ENCODE results near the gene SLC6A13. TPM values are rescaled to one million over a fixed set of nuclear protein-coding genes. Genes with fewer than 3 reads are reported as not detected.
"Not testable (repeated sequence)": the region's sequence is repeated elsewhere in the genome, so short reads cannot be mapped to it uniquely, and the experiment has no call there.

SLC6A13 gene
- total and polyA plus RNA-seq, 12 donors, result 0.87 to 6.1 (median 3.2) TPM

- DNase-seq; H3K4me3 ChIP-seq; intact Hi-C loops (cut with DNase I); H3K4me1 ChIP-seq; H3K27ac ChIP-seq; ATAC-seq; H3K27me3 ChIP-seq: not testable (repeated sequence)
- H3K9me3 ChIP-seq, result peaks cover 0 to 36% (median 7%) of the 10 kb centered on the region in 11 donors
- peaks cover 0 to 92% (median 39%) of the 10 kb centered on the region in 9 donors for H3K36me3 ChIP-seq
- WGBS, 2 donors, result 84 to 86% methylated on average over 8 of the region's 8 CpGs
These were observed 35.4 kb upstream of the SLC6A13 start for GRCh38 chr12:298059-298458.

- Histone ChIP-seq H3K4me3 (no peak overlapping the region), H3K36me3 (peaks cover 0 to 100% (median 41%) of the 10 kb centered on the region in 9 donors)
- TF ChIP-seq, protein P1, sequence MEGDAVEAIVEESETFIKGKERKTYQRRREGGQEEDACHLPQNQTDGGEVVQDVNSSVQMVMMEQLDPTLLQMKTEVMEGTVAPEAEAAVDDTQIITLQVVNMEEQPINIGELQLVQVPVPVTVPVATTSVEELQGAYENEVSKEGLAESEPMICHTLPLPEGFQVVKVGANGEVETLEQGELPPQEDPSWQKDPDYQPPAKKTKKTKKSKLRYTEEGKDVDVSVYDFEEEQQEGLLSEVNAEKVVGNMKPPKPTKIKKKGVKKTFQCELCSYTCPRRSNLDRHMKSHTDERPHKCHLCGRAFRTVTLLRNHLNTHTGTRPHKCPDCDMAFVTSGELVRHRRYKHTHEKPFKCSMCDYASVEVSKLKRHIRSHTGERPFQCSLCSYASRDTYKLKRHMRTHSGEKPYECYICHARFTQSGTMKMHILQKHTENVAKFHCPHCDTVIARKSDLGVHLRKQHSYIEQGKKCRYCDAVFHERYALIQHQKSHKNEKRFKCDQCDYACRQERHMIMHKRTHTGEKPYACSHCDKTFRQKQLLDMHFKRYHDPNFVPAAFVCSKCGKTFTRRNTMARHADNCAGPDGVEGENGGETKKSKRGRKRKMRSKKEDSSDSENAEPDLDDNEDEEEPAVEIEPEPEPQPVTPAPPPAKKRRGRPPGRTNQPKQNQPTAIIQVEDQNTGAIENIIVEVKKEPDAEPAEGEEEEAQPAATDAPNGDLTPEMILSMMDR (IDR thresholded peaks at IDR 0.05), result no peak
These were observed 32.5 kb upstream of the SLC6A13 start for GRCh38 chr12:295132-295531.

DNA sequence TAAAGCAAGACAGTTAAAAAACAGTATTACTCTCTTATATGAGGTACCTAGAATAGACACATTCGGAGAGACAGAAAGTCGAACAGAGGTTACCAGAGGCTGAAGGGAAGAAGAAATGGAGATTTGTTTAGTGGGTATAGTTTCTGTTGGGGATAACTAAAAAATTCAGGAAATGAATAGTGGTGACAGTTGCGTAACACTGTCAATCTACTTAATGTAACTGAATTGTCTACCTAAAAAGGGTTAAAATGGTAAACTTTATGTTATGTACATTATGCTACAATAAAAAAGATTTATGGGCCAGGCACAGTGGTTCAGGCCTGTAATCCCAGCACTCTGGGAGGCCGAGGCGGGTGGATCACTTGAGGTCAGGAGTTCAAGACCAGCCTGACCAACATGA is 30.6 kb upstream of the SLC6A13 start:
- Histone ChIP-seq H3K27me3 (no peaks in the 10 kb centered on the region), H3K4me1 (peaks cover 0 to 10% (median 6%) of the 10 kb centered on the region in 9 donors), H3K4me3 (no peak overlapping the region), H3K27ac (no peak overlapping the region), H3K36me3 (peaks cover 0 to 97% (median 41%) of the 10 kb centered on the region in 9 donors), H3K9me3 (no peaks in the 10 kb centered on the region)
- TF ChIP-seq, protein P1 (IDR thresholded peaks at IDR 0.05), result no peak
- DNase-seq (no peak), ATAC-seq (no peak)
- WGBS, 2 donors, result 93 to 97% methylated on average over 5 of the region's 5 CpGs
- intact Hi-C loops (cut with DNase I), result no loop called here

More at GRCh38 chr12:295132-295531, 32.5 kb upstream of the SLC6A13 start:
- no peak for DNase-seq
- no peak overlapping the region for H3K27ac ChIP-seq
- H3K27me3 ChIP-seq, result no peaks in the 10 kb centered on the region
- H3K4me1 ChIP-seq, result no peaks in the 10 kb centered on the region
- WGBS, 2 donors, result 90 to 97% methylated on average over 1 of the region's 1 CpG
- no peak for ATAC-seq
- peaks cover 0 to 15% (median 7%) of the 10 kb centered on the region in 11 donors for H3K9me3 ChIP-seq
- intact Hi-C loops (cut with DNase I), result no loop called here

- 94 to 97% methylated on average over 1 of the region's 1 CpG for WGBS, 2 donors
- peaks cover 0 to 97% (median 40%) of the 10 kb centered on the region in 9 donors for H3K36me3 ChIP-seq
These were observed 29.6 kb upstream of the SLC6A13 start for GRCh38 chr12:292186-292585.

More at GRCh38 chr12:292186-292585, 29.6 kb upstream of the SLC6A13 start:
- no peaks in the 10 kb centered on the region for H3K27me3 ChIP-seq
- DNase-seq (no peak), ATAC-seq (no peak)
- no peak overlapping the region for H3K27ac ChIP-seq
- intact Hi-C loops (cut with DNase I), result no loop called here
- H3K9me3 ChIP-seq, result no peaks in the 10 kb centered on the region
- TF ChIP-seq, protein P1 (IDR thresholded peaks at IDR 0.05), result no peak
- H3K4me3 ChIP-seq, result no peak overlapping the region
- peaks cover 0 to 12% (median 6%) of the 10 kb centered on the region in 9 donors for H3K4me1 ChIP-seq

Data from heart right ventricle (tissue), 16 donors.